ENCODE data around the gene FAM181A.

Gene FAM181A

DNA sequence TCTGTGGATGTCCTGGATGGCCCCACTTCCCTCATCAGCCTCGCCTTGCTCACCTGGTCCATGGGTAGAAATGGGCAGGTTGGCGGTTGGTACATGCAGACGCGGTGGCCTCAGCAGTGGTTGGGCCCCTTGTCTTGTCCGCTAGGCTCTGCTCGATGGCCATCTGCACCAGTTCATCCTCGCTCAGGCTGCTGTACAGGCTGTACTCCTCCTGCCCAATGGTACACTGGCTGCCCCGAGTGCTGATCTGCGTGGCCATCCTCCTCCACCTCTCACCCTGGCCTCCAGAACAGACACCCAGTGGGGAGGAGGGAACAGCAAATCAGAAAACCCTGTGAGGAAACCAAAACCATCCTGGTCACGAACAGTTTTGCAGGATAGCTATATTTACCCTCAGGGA lies 37.1 kb downstream of the FAM181A start:
- no peaks in the 10 kb centered on the region for H3K36me3 ChIP-seq (ENCODE audit: control insufficient read depth, insufficient read depth, low read length)
- no peaks in the 10 kb centered on the region for H3K27me3 ChIP-seq (ENCODE audit: control insufficient read depth, insufficient read depth, low read length)
- H3K9ac ChIP-seq (ENCODE audit: low read length), result no peak overlapping the region
- H3K4me1 ChIP-seq (ENCODE audit: control insufficient read depth, insufficient read depth, low read length), result peaks cover 24% of the 10 kb centered on the region
- no peak overlapping the region for H3K4me3 ChIP-seq (ENCODE audit: low read length)
- H3K9me3 ChIP-seq (ENCODE audit: control insufficient read depth, low read length), result no peaks in the 10 kb centered on the region

DNA sequence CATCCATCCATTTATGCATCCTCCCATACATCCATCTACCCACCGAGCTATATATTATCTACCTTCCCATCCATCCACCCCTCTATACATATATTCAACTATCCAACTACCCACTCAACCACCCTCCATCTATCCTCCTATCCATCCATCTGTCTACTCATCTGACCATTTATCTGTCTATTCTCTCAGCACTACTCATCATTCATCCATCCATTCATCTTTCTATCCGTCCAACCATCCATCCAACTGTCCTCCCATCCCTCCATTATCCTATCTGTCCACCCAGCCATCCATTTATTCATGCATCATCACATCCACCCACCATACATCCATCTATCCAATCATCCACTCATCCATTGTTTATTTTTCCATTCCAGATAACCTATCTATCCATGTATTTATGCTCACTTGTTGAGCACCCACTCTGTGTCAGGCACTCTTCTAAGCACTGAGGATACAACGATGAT lies 37.7 kb downstream of the FAM181A start:
- H3K9me3 ChIP-seq (ENCODE audit: control insufficient read depth, low read length), result no peaks in the 10 kb centered on the region
- H3K36me3 ChIP-seq (ENCODE audit: control insufficient read depth, insufficient read depth, low read length), result no peaks in the 10 kb centered on the region
- no peak overlapping the region for H3K9ac ChIP-seq (ENCODE audit: low read length)
- H3K4me1 ChIP-seq (ENCODE audit: control insufficient read depth, insufficient read depth, low read length), result peaks cover 18% of the 10 kb centered on the region
- H3K27me3 ChIP-seq (ENCODE audit: control insufficient read depth, insufficient read depth, low read length), result no peaks in the 10 kb centered on the region
- H3K4me3 ChIP-seq (ENCODE audit: low read length), result no peak overlapping the region

GRCh38 chr14:93965287-93965821 lies 38.2 kb downstream of the FAM181A start:
- Histone ChIP-seq H3K9ac (ENCODE audit: low read length) (no peak overlapping the region), H3K9me3 (ENCODE audit: control insufficient read depth, low read length) (no peaks in the 10 kb centered on the region), H3K27me3 (ENCODE audit: control insufficient read depth, insufficient read depth, low read length) (no peaks in the 10 kb centered on the region), H3K4me3 (ENCODE audit: low read length) (no peak overlapping the region), H3K4me1 (ENCODE audit: control insufficient read depth, insufficient read depth, low read length) (peaks cover 16% of the 10 kb centered on the region), H3K36me3 (ENCODE audit: control insufficient read depth, insufficient read depth, low read length) (no peaks in the 10 kb centered on the region)

DNA sequence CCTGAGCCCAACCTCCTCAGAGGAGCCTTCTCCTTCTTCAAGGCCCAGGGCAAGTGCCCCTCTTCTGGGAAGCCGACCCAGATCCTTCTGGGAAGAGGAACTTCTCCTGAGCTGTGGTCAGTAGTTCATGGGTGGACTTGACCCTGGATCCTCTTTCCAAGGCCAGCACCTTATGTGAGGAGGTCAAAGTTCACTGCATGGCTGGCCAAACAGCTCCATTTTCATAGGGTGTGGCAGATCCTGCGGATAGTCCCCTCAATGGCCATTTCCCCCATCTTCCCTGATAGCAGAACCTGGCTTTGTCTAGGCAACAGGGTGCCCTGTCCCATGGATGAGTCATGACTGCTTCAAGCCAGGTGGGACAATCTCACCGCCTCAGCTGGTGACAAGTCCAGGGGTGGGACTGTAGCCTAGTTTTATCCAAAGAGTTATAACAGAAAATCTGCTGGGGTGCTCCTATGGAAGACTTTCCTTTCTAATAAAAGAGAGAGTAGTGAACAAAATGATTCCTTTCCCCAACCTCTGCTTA lies 38.9 kb downstream of the FAM181A start:
- Histone ChIP-seq H3K4me1 (ENCODE audit: control insufficient read depth, insufficient read depth, low read length) (peaks cover 17% of the 10 kb centered on the region), H3K27me3 (ENCODE audit: control insufficient read depth, insufficient read depth, low read length) (no peaks in the 10 kb centered on the region), H3K4me3 (ENCODE audit: low read length) (no peak overlapping the region), H3K9me3 (ENCODE audit: control insufficient read depth, low read length) (no peaks in the 10 kb centered on the region), H3K9ac (ENCODE audit: low read length) (no peak overlapping the region), H3K36me3 (ENCODE audit: control insufficient read depth, insufficient read depth, low read length) (no peaks in the 10 kb centered on the region)

GRCh38 chr14:93967637-93968250 lies 40.6 kb downstream of the FAM181A start:
- Histone ChIP-seq H3K9ac (ENCODE audit: low read length) (no peak overlapping the region), H3K4me1 (ENCODE audit: control insufficient read depth, insufficient read depth, low read length) (peaks cover 21% of the 10 kb centered on the region)

DNA sequence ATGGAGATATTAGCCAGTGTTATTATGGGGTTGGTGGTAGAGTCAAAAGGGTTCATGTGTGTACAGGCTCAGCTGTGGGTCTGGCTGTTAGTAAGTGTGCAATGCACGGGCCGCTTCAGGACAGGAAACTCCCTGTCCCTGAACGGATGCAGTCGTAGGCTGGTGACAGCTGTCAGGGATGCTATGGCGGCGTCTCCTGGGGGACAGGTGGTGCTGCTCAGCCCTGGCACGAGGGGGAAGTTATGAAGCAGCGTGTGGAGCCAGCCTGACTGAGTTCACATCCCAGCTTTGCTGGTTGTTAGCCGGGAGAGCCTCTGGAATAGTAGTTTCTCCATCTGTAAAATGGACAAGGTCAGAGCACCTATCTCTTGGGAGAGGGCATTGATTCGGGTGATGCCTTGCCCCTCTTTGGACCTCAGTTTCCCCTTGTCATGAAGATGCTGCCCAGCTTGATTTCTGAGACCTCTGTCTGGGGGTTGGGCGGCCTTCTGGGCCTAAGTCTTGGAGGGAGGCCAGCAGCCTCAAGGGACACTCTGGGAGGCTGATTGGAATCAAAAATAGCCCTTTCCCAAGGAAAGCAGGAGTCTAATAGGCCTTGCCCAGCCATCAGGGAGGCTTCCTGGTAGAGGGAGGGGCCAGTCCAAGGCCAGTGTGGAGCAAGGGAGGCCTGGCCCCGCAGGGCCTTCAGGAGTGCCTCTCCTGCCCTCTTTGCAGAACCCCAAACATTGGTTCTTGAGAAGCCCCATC lies 42.1 kb downstream of the FAM181A start:
- no peaks in the 10 kb centered on the region for H3K27me3 ChIP-seq (ENCODE audit: control insufficient read depth, insufficient read depth, low read length)
- no peaks in the 10 kb centered on the region for H3K36me3 ChIP-seq (ENCODE audit: control insufficient read depth, insufficient read depth, low read length)
- no peaks in the 10 kb centered on the region for H3K9me3 ChIP-seq (ENCODE audit: control insufficient read depth, low read length)
- H3K4me1 ChIP-seq (ENCODE audit: control insufficient read depth, insufficient read depth, low read length), result peaks cover 21% of the 10 kb centered on the region
- no peak overlapping the region for H3K4me3 ChIP-seq (ENCODE audit: low read length)
- no peak overlapping the region for H3K9ac ChIP-seq (ENCODE audit: low read length)

More at GRCh38 chr14:93967637-93968250, 40.6 kb downstream of the FAM181A start:
- H3K36me3 ChIP-seq (ENCODE audit: control insufficient read depth, insufficient read depth, low read length), result no peaks in the 10 kb centered on the region
- H3K27me3 ChIP-seq (ENCODE audit: control insufficient read depth, insufficient read depth, low read length), result no peaks in the 10 kb centered on the region
- no peak overlapping the region for H3K4me3 ChIP-seq (ENCODE audit: low read length)
- no peaks in the 10 kb centered on the region for H3K9me3 ChIP-seq (ENCODE audit: control insufficient read depth, low read length)

GRCh38 chr14:93970585-93970964 lies 43.4 kb downstream of the FAM181A start:
- H3K9ac ChIP-seq (ENCODE audit: low read length), result no peak overlapping the region
- H3K4me3 ChIP-seq (ENCODE audit: low read length), result no peak overlapping the region
- no peaks in the 10 kb centered on the region for H3K27me3 ChIP-seq (ENCODE audit: control insufficient read depth, insufficient read depth, low read length)
- peaks cover 20% of the 10 kb centered on the region for H3K4me1 ChIP-seq (ENCODE audit: control insufficient read depth, insufficient read depth, low read length)
- no peaks in the 10 kb centered on the region for H3K9me3 ChIP-seq (ENCODE audit: control insufficient read depth, low read length)
- no peaks in the 10 kb centered on the region for H3K36me3 ChIP-seq (ENCODE audit: control insufficient read depth, insufficient read depth, low read length)

- Histone ChIP-seq H3K9me3 (ENCODE audit: control insufficient read depth, low read length) (no peaks in the 10 kb centered on the region), H3K4me3 (ENCODE audit: low read length) (no peak overlapping the region), H3K4me1 (ENCODE audit: control insufficient read depth, insufficient read depth, low read length) (peaks cover 14% of the 10 kb centered on the region), H3K36me3 (ENCODE audit: control insufficient read depth, insufficient read depth, low read length) (no peaks in the 10 kb centered on the region), H3K9ac (ENCODE audit: low read length) (peak overlapping the region; percentile 40), H3K27me3 (ENCODE audit: control insufficient read depth, insufficient read depth, low read length) (no peaks in the 10 kb centered on the region)
Measured at GRCh38 chr14:93970965-93971634, 44.0 kb downstream of the FAM181A start.

GRCh38 chr14:93971635-93972027 lies 44.5 kb downstream of the FAM181A start:
- no peak overlapping the region for H3K4me3 ChIP-seq (ENCODE audit: low read length)
- peaks cover 11% of the 10 kb centered on the region for H3K4me1 ChIP-seq (ENCODE audit: control insufficient read depth, insufficient read depth, low read length)
- H3K9ac ChIP-seq (ENCODE audit: low read length), result peak overlapping the region; percentile 40
- no peaks in the 10 kb centered on the region for H3K36me3 ChIP-seq (ENCODE audit: control insufficient read depth, insufficient read depth, low read length)
- H3K9me3 ChIP-seq (ENCODE audit: control insufficient read depth, low read length), result no peaks in the 10 kb centered on the region
- H3K27me3 ChIP-seq (ENCODE audit: control insufficient read depth, insufficient read depth, low read length), result no peaks in the 10 kb centered on the region

DNA sequence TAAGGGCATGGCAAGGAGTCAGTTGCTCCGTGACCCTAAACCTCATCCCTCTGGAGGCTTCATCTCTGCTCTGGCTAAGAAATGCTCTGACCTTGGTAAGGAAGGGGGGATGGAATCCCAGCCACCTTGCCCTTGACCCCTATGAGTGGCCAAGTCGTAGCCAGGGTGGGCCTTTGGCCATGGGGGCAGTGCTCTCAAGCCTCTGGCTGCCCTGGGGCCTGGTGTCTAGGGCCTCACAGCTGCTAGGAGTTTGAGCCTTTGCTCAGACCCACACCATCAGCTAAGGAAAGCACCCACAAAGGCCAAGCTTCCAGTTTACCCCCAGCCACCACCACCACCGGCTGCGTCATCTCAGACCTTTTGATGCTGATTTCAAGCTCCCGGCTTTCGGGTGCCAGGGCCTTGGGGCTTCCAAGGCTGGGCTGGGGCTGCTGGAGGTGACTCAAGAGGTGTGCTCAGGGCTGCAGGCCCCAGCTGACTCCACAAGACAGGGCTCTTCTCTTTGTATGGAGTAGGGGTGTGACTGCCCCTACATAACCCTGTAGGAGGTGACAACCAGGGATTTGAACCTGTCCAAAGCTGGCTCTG lies 45.6 kb downstream of the FAM181A start:
- no peaks in the 10 kb centered on the region for H3K27me3 ChIP-seq (ENCODE audit: control insufficient read depth, insufficient read depth, low read length)
- no peaks in the 10 kb centered on the region for H3K9me3 ChIP-seq (ENCODE audit: control insufficient read depth, low read length)
- H3K4me3 ChIP-seq (ENCODE audit: low read length), result no peak overlapping the region
- H3K36me3 ChIP-seq (ENCODE audit: control insufficient read depth, insufficient read depth, low read length), result no peaks in the 10 kb centered on the region
- H3K4me1 ChIP-seq (ENCODE audit: control insufficient read depth, insufficient read depth, low read length), result peaks cover 15% of the 10 kb centered on the region
- H3K9ac ChIP-seq (ENCODE audit: low read length), result no peak overlapping the region

DNA sequence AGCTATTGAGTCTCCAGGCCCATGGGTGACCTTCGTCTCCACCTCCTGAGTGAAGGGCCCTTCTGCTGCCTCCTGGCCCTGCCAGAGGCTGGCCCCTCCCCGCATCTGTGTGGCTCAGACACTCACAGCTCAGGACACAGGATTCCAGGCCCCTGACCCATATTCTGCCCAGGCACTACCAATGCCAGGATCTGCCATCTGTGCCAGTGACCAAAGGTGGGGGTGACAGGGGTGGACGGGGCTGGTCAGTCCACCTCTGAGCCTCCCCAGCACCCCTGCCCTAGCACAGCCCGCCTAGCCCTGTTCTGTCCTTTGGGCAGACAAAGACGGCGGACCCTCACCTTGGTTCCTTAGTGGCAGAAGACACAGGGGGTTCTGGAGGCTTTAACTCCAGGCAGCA lies 46.5 kb downstream of the FAM181A start:
- H3K4me3 ChIP-seq (ENCODE audit: low read length), result no peak overlapping the region
- H3K9me3 ChIP-seq (ENCODE audit: control insufficient read depth, low read length), result no peaks in the 10 kb centered on the region
- H3K9ac ChIP-seq (ENCODE audit: low read length), result no peak overlapping the region

More for the DNA sequence above, 46.5 kb downstream of the FAM181A start:
- Histone ChIP-seq H3K27me3 (ENCODE audit: control insufficient read depth, insufficient read depth, low read length) (no peaks in the 10 kb centered on the region), H3K36me3 (ENCODE audit: control insufficient read depth, insufficient read depth, low read length) (no peaks in the 10 kb centered on the region), H3K4me1 (ENCODE audit: control insufficient read depth, insufficient read depth, low read length) (peaks cover 15% of the 10 kb centered on the region)
